GM12875 (cell line): ENCODE data around the gene FASLG.

Experiments
- H3K4me3 ChIP-seq: one replicate; pipeline ENCODE4 v1.5.1; 2011; ENCODE audit warnings: low read depth, low read length, control low read depth
- TF ChIP-seq, protein P1 (sequence below): IDR thresholded peaks from 2 replicates; pipeline ENCODE4 v1.5.1; 2011; ENCODE audit warnings: low read depth, mild to moderate bottlenecking, control low read depth, inconsistent platforms, low read length, moderate library complexity, borderline replicate concordance; ENCODE audit not compliant: insufficient read depth

Gene FASLG

DNA sequence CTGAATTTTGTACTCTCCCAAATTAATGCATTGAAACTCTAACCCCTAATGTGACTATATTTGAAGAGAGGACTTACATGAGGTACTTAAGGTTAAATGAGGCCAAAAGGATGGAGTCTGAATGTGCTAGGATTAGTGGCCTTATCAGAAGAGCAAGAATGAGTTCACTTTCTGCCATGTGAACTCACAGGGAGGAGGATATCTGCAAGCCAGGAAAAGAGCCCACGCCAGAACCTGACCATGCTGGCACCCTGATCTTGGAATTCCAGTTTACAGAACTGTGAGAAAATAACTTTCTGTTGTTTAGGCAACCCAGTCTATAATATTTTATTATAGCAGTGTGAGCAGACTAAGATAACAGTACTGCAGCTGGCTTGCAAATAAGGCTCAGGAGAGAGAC lies 12.2 kb upstream of the FASLG start:
- H3K4me3 ChIP-seq: no peak overlapping the region
- TF ChIP-seq, protein P1, sequence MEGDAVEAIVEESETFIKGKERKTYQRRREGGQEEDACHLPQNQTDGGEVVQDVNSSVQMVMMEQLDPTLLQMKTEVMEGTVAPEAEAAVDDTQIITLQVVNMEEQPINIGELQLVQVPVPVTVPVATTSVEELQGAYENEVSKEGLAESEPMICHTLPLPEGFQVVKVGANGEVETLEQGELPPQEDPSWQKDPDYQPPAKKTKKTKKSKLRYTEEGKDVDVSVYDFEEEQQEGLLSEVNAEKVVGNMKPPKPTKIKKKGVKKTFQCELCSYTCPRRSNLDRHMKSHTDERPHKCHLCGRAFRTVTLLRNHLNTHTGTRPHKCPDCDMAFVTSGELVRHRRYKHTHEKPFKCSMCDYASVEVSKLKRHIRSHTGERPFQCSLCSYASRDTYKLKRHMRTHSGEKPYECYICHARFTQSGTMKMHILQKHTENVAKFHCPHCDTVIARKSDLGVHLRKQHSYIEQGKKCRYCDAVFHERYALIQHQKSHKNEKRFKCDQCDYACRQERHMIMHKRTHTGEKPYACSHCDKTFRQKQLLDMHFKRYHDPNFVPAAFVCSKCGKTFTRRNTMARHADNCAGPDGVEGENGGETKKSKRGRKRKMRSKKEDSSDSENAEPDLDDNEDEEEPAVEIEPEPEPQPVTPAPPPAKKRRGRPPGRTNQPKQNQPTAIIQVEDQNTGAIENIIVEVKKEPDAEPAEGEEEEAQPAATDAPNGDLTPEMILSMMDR: no peak

DNA sequence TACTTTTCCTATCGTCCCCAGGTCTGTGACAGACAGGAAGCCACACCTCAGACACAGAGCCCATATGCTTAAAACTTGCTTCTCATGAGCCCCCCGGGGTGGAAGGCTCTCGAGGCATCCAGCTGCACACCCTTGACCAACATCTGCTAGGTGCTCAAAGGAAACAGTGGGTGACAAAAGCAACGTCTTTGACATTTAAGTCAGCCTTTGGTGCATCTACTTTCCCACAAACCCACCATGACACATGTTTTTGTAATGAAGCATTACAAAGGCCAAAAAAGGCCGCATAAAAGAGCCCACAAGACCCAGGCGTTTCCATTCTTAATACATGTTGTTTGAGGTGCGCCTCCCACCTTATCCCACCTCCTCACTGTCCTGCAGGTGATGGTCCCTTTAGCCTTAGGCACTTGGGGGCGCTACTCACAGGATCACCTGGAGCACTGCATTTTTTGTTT lies 11.8 kb upstream of the FASLG start:
- TF ChIP-seq, protein P1: no peak
- H3K4me3 ChIP-seq: no peak overlapping the region

DNA sequence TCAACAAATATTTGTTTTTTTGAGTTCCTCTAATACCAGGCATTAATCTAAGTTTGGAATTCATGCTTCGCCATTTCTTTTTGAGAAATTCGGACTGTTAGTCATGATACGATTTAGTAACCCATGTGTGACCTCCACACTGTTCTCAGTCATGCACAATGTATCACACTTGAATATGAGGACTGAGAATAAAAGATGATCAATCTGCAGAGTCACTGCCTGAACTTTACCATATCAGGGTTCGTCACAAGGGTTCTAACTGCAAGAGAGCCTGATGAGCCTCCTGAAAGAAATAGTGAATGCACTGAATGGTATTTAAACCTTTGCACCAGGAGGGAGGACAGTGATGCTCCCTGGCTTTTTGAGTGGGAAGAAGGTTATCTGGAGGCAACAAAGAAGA lies 10.9 kb upstream of the FASLG start:
- TF ChIP-seq, protein P1: no peak

GRCh38 chr1:172650474-172651193 lies 8.3 kb upstream of the FASLG start:
- TF ChIP-seq, protein P1: no peak
- no peak overlapping the region for H3K4me3 ChIP-seq

More for the DNA sequence above, 10.9 kb upstream of the FASLG start:
- H3K4me3 ChIP-seq: no peak overlapping the region

DNA sequence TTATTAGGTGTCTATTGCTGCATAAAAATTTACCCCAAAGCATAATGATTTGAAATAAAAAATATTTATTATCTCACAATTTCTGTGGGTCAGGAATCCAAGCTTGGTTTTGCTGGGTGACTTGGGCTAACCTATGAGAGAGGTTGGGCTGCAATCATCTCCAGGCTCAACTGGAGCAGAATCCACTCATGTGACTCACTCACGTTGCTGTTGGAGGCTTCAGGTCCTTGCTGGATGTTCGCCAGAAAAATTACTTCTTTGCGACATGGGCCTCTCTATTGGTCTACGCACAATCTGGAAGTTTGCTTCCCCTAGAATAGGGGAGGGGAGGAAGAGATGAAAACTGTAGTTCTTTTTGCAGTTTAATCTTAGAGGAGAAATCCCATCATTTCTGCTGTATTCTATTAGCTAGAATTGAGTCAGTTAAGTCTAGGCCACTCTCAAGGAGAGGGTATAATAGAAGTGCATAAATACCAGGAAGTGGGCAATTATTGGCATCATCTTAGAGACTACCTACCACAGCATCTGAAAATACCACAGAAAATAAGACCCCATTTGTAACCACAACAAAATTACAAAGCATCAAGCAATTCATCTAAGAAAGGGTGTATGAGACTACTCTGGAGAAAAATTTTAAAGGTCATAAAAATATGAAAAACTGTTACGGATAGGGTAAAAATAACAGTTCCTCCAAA lies 5.7 kb upstream of the FASLG start:
- no peak overlapping the region for H3K4me3 ChIP-seq
- TF ChIP-seq, protein P1: no peak

DNA sequence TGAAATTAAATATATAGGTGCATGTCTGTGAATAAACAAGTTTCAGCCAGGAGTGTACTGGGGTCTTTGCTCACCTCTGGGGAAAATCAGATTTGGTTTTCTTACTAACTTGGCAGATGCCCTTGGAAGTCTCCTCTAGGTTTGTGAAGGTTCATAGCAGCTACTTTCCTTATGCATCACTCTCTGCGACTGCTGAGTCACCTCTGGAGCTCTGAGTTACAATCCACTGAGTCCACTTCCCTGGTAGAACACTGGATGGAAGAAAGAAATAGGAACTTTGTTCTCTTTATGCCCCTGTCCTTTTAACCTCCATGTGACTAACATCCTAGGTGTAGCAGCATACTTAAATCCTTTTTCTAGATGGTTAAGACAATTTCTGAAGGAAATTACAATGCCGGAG lies 4.4 kb upstream of the FASLG start:
- TF ChIP-seq, protein P1: no peak
- no peak overlapping the region for H3K4me3 ChIP-seq

DNA sequence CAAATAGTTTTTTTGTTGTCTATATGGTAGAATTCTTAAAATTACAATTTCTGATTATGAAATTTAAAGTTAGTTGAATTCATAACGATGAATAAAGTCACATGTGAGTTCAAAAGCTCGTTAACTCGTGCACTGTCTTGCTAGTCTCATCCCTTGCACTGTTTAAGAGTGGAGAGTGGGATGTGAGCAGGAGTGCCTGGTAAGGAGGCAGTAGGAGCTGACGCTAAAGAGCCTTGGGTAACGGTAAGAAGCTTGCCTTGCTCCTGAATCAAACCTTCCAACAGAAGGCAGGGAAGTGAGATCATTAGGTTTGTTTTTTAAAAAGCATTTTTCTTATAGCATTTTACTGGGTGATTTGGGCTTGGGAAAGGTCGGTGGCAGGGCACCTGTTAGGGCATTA lies 2.3 kb upstream of the FASLG start:
- TF ChIP-seq, protein P1: no peak
- no peak overlapping the region for H3K4me3 ChIP-seq
